TTC549 (cell line): Measurements from ENCODE around the gene PRRC1.
"Not testable (repeated sequence)": the region's sequence is repeated elsewhere in the genome, so short reads cannot be mapped to it uniquely, and the experiment has no call there.

ENCODE experiments used
- FAIRE-seq: peaks from 2 replicates; lab custom pipeline; 2012; peaks lifted over from hg19 to GRCh38; lab: Jason Lieb, UNC

PRRC1 gene

GRCh38 chr5:127545249-127545648 is 27.8 kb downstream of the PRRC1 start:
- FAIRE-seq, result not testable (repeated sequence)

- no peak for FAIRE-seq
Observed at GRCh38 chr5:127549551-127549950, 32.1 kb downstream of the PRRC1 start.

GRCh38 chr5:127550652-127551409 is 33.4 kb downstream of the PRRC1 start:
- no peak for FAIRE-seq

- FAIRE-seq, result no peak
Observed at GRCh38 chr5:127551410-127552041, 34.1 kb downstream of the PRRC1 start.

- no peak for FAIRE-seq
Observed at GRCh38 chr5:127555826-127556225, 38.4 kb downstream of the PRRC1 start.

- FAIRE-seq, result no peak
Observed at GRCh38 chr5:127556609-127557334, 39.3 kb downstream of the PRRC1 start.

- no peak for FAIRE-seq
Observed at GRCh38 chr5:127558273-127558672, 40.8 kb downstream of the PRRC1 start.

- no peak for FAIRE-seq
Observed at GRCh38 chr5:127561254-127561653, 43.8 kb downstream of the PRRC1 start.

- FAIRE-seq, result no peak
Observed at GRCh38 chr5:127562252-127562651, 44.8 kb downstream of the PRRC1 start.

- FAIRE-seq, result no peak
Observed at GRCh38 chr5:127563136-127563535, 45.7 kb downstream of the PRRC1 start.

- peak; percentile 13 for FAIRE-seq
Observed at GRCh38 chr5:127564002-127564769, 46.7 kb downstream of the PRRC1 start.

GRCh38 chr5:127565586-127566270 is 48.3 kb downstream of the PRRC1 start:
- no peak for FAIRE-seq

- no peak for FAIRE-seq
Observed at GRCh38 chr5:127567026-127567768, 49.8 kb downstream of the PRRC1 start.

GRCh38 chr5:127568166-127568565 is 50.7 kb downstream of the PRRC1 start:
- FAIRE-seq, result no peak

- not testable (repeated sequence) for FAIRE-seq
Observed at GRCh38 chr5:127569471-127569870, 52.0 kb downstream of the PRRC1 start.

- FAIRE-seq, result no peak
Observed at GRCh38 chr5:127571314-127572131, 54.1 kb downstream of the PRRC1 start.

GRCh38 chr5:127572930-127573329 is 55.5 kb downstream of the PRRC1 start:
- FAIRE-seq, result no peak

- FAIRE-seq, result no peak
Observed at GRCh38 chr5:127574852-127575679, 57.6 kb downstream of the PRRC1 start.

GRCh38 chr5:127577458-127577857 is 60.0 kb downstream of the PRRC1 start:
- no peak for FAIRE-seq
